RWPE1 (cell line): ENCODE data around the gene LDLRAD2.

Experiments
- CTCF ChIA-PET: fragments of 350-600 bp; sonication (Branson Sonifier 250); formaldehyde crosslinking; extraction: SDS; loops from one replicate; lab custom pipeline; 2021; lab: Yijun Ruan, JAX
- POLR2A ChIA-PET: fragments of 400-600 bp; formaldehyde crosslinking; extraction: SDS; loops from one replicate; lab custom pipeline; 2020; ENCODE audit warnings: antibody characterized with exemption; ENCODE audit not compliant: low non-redundant PET; lab: Yijun Ruan, JAX
- DNase-seq: peaks from one replicate; pipeline ENCODE4 v3.0.0; 2012; ENCODE audit warnings: low spot score
- H3K27ac ChIP-seq: fragments of 450-650 bp; 2 replicates; pipeline ENCODE4 v1.5.1; 2017
- TF ChIP-seq, protein P1 (sequence below): fragments of 450-650 bp; conservative IDR thresholded peaks from 2 replicates; pipeline ENCODE4 v1.5.1; 2017; ENCODE audit warnings: low read depth, mild to moderate bottlenecking

LDLRAD2 gene

DNA sequence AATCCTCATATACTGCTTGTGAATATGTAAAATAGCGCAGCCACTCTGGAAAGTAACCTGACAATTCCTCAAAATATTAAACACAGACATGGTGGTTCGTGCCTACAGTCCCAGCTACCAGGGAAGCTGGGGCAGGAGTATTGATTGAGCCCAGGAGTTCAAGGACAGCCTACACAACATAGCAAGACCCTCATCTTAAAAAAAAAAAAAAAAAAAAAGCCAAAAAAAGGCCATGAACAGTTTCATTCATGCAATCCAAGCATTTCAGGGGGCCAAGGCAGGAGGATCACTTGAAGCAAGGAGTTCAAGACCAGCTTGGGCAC is 33.7 kb upstream of the LDLRAD2 start:
- no peak overlapping the region for H3K27ac ChIP-seq
- CTCF ChIA-PET, result interaction anchor here (0.6 kb wide), 1 partner anchor 746 kb away, joined by 3 read pairs; no protein-coding TSS in a partner anchor
- TF ChIP-seq, protein P1, sequence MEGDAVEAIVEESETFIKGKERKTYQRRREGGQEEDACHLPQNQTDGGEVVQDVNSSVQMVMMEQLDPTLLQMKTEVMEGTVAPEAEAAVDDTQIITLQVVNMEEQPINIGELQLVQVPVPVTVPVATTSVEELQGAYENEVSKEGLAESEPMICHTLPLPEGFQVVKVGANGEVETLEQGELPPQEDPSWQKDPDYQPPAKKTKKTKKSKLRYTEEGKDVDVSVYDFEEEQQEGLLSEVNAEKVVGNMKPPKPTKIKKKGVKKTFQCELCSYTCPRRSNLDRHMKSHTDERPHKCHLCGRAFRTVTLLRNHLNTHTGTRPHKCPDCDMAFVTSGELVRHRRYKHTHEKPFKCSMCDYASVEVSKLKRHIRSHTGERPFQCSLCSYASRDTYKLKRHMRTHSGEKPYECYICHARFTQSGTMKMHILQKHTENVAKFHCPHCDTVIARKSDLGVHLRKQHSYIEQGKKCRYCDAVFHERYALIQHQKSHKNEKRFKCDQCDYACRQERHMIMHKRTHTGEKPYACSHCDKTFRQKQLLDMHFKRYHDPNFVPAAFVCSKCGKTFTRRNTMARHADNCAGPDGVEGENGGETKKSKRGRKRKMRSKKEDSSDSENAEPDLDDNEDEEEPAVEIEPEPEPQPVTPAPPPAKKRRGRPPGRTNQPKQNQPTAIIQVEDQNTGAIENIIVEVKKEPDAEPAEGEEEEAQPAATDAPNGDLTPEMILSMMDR, result no peak
- no peak for DNase-seq
- POLR2A ChIA-PET, result no interaction called here

DNA sequence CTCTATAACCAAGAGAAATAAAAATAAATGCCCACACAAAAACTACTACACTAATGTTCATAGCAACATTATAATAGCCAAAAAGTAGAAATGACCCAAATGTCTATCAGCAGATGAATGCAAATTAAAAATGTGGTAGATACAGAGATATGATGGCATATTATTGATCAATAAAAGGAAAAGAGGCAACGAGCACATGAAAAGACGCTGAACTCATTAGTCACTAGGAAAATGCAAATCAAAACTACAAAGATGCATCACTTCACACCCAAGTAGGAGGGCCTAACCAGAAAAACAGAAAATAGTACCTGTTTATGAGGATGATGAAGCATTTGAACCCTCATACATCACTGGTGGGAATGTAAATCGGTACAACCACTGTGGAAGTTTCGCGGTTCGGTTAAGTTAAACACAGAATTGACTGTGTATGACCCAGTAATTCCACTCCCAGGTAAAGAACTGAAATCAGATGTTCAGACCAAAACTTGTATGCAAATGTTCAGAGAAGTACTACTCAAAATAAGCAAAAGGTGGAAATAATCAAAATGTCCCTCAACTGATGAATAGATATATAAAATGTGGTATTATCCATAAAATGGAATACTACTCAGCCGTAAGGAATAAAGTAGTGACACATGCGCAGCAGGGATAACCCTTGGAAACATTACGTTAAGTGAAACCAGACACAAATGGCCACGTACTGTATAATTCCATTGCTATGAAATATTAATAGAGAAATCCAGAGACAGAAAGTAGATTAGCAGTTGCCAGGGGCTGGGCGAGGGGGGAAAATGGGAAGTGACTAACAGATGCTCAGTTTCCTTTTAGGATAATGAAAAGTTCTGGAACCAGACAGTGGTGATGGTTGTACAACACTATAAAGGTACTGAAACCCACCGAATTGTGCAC is 32.2 kb upstream of the LDLRAD2 start:
- ChIA-PET POLR2A (no interaction called here), CTCF (no interaction called here)
- TF ChIP-seq, protein P1, result no peak
- no peak overlapping the region for H3K27ac ChIP-seq
- no peak for DNase-seq

DNA sequence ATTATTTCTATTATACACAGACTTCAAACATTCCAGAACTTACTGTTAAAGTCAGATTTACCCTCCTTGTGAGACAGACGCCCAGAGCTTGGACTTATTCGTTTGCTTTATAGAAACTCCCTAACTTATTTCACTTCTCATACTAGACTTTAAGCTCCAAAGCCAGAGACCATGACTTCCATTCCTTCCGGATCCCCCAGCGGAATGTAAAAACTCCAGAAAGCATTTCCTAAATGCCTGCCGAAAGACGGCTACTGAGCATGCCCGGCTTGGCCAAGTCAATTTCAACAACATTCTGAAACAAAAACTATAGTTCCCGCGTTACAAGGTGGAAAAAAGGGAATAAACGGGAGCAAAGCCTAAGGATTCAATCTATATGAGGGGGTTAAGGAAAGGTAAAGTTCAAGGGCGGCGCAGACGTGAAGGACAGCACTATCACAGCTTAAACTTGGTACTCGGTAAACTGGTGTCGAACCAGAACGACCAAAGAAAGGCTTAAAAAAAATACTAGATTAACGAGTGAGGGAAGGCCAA is 30.2 kb upstream of the LDLRAD2 start:
- TF ChIP-seq, protein P1, result no peak
- peak overlapping the region; percentile 98 for H3K27ac ChIP-seq
- DNase-seq, result no peak
- ChIA-PET CTCF (interaction anchor here (0.6 to 0.7 kb wide), 5 partner anchors 82 to 277 kb away, joined by 3 read pairs; no protein-coding TSS in a partner anchor), POLR2A (interaction anchor here (0.7 kb wide), 1 partner anchor 45 kb away, joined by 3 read pairs; no protein-coding TSS in a partner anchor)

DNA sequence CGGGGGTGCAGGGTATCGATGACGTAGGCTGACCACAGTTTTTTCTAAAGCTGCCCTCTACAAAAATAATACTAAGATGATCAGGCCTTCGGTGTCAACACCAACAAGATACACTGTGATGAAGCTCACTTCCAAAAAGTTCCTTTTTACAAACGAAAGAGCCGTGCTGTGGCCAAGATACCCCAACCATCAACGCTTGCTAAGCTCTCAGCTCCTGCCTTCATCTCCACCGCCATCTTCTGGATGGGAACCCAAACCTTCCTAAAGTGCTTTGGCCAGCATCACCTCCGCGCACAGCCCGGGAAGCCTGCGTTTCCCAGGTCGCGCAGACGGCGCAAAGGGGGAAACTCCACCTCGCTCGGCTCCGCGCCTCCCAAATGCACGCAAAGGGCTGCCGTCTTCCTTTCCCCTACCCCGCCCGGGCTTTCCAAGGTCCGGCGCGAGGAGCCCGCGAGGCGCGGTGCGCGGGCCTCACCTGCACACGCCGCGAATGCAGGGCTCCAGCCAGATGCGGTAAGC is 29.7 kb upstream of the LDLRAD2 start:
- ChIA-PET POLR2A (interaction anchor here (0.5 to 1.1 kb wide), 2 partner anchors 154 to 269 kb away, joined by 4 to 7 read pairs; no protein-coding TSS in a partner anchor), CTCF (interaction anchor here (0.6 to 0.7 kb wide), 5 partner anchors 81 to 276 kb away, joined by 3 read pairs; no protein-coding TSS in a partner anchor)
- peak; percentile 34 for DNase-seq
- TF ChIP-seq, protein P1, result no peak; the same call in 1 of the 2 replicates
- peak overlapping the region; percentile 98 for H3K27ac ChIP-seq

DNA sequence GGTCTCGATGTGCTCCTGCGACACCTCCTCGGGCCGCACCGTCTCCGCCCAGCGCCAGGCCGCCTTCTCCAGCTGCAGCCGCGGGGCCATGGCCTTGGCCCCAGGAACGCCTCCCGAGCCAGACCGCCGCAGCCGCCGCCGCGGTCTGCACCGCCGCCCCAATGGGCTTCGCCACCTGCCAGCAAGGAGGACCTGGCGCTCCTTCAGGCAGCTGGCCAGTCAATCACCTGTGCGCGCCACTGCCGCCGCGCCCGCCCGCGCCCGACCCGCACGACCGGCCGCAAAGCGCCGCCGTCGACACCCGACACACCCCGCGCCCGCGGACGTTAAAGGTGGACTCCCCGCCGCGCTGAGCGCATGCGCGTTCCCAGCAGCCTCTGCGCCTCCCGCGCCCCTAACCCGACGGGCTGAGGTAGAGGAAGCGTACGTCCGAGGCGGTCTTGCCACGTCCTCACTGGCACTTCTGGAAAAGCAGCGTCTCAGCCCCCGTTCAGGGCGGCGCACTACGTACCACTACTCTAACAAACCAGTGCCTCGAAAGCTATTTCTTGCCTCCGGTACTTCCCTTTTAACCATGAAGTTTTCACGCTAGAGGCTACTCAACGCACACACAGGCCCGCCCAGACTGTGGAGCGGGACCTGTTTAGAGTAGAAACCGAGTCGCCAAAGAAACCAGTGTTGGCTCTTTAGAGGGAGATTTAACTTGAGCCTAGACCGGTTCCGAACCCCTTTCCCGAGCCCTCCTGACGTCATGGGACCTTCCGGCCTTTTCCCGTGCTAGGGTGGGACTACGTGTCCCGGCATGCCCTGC is 29.0 kb upstream of the LDLRAD2 start, which contains the start of gene USP48:
TSS of gene USP48 (minus strand) at position 282 of the 811 bp plus-strand sequence. CDS start at position 90, 192 bp downstream.
- ChIA-PET POLR2A (interaction anchor here (0.5 to 1.1 kb wide), 3 partner anchors 10 to 268 kb away, joined by 4 to 7 read pairs (median 4); no protein-coding TSS in a partner anchor), CTCF (interaction anchor here (0.6 to 1.0 kb wide), 3 partner anchors 11 to 82 kb away, joined by 3 read pairs; no protein-coding TSS in a partner anchor)
- TF ChIP-seq, protein P1, result no peak
- peak; percentile 95 for DNase-seq
- H3K27ac ChIP-seq, result peak within 1 kb of the TSS; percentile 98
